GM13976 (cell line): Measurements from ENCODE around the gene EXOC3.

Experiments used
- DNase-seq: peaks from one replicate; pipeline ENCODE4 v3.0.0; 2012; ENCODE audit warnings: low spot score
- CTCF ChIP-seq: IDR thresholded peaks from 2 replicates; pipeline ENCODE4 v1.5.1; 2012; ENCODE audit warnings: borderline replicate concordance, mild to moderate bottlenecking; ENCODE audit not compliant: insufficient read depth; ENCODE audit errors: extremely low read depth, missing control alignments, control extremely low read depth
- in situ Hi-C: fragments of 300-500 bp; cut with MboI; formaldehyde crosslinking; loops from one replicate; pipeline ENCODE4 v1.12.0; 2022; ENCODE audit warnings: low sequenced_read_pairs, mixed read lengths, inconsistent platforms; ENCODE audit not compliant: unreplicated experiment

The EXOC3 gene

GRCh38 chr5:513216-514100, 70.5 kb downstream of the EXOC3 start:
- in situ Hi-C loops = no loop called here
- no peak for TF ChIP-seq CTCF
- no peak for DNase-seq

GRCh38 chr5:514101-514485, 71.1 kb downstream of the EXOC3 start:
- DNase-seq = no peak
- TF ChIP-seq CTCF = no peak
- in situ Hi-C loops = no loop called here

GRCh38 chr5:514673-515072, 71.7 kb downstream of the EXOC3 start:
- TF ChIP-seq CTCF = no peak
- DNase-seq = no peak
- in situ Hi-C loops = no loop called here

DNA sequence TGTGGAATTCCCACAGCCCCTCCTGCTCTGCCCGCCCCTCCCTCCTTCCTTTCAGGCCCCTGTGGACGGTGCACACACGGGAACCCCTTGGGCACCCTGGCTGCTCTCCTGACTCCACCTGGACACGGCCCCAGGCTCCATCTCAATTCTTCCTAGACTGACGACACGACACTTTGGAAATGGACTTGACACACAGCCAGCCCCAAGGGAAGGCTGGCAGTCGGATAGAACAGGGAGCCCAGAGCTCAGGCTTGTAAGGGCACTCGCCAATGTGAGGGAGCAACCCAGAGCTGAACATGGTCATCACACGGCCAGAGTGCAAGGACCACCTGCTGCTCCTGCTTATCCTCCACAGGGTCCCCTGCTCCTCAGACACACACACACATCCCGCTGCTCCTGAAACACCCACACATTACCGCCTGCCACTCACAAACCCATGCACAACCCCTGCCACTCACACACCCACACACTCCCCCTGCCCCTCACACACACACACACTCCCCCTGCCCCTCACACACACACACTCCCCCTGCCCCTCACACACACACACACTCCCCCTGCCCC, 72.4 kb downstream of the EXOC3 start:
- in situ Hi-C loops = no loop called here
- TF ChIP-seq CTCF = no peak

GRCh38 chr5:516338-516925, 73.5 kb downstream of the EXOC3 start:
- no peak for DNase-seq
- in situ Hi-C loops = no loop called here
- TF ChIP-seq CTCF = no peak

More for the DNA sequence above, 72.4 kb downstream of the EXOC3 start:
- DNase-seq = no peak
